Stimulated activated CD8-positive, alpha-beta memory T cell treated with anti-CD3 and anti-CD28 coated beads, Interleukin-15, amount 100 ng/mL, for 4 hours (primary cell): ENCODE measurements around the gene DOCK11.
"Not testable (repeated sequence)": the region's sequence is repeated elsewhere in the genome, so short reads cannot be mapped to it uniquely, and the experiment has no call there.

Source experiments
- DNase-seq, 2 donors: peaks; one replicate each; pipeline ENCODE4 v3.0.0-alpha.2; 2020; ENCODE audit warnings: low read depth in 2 of 2

DOCK11 gene

GRCh38 chrX:118495061-118495921, at the start of gene DOCK11:
Gene DOCK11 (plus strand): TSS chrX:118495815. CDS start chrX:118495972, 157 bp downstream.
- peak; percentile 65 to 73 for DNase-seq

DNA sequence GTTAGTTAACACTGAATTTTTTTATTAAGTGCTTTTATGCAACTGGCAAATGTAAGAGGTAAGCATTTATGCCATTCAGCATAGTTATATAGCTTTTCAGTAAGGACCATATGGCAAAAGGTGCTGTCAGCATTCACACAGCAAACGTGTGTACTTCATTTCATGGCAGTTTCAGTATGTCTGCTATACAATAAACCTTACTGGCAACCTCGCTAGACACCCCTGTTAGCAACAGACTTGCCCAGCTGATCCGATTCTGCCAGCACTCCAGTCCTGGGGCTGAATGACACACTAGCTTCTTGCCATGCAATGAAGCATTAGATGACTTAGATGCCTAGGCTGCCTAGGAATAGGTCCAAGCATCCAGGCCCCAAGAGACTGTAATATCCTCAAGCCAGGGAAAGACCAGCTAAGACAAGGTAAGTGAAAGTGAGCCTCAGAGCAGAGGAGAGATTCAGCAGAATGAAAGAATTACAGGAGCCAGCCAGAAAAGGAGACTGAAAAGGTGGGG, 47.3 kb upstream of the DOCK11 start:
- DNase-seq = no peak

DNA sequence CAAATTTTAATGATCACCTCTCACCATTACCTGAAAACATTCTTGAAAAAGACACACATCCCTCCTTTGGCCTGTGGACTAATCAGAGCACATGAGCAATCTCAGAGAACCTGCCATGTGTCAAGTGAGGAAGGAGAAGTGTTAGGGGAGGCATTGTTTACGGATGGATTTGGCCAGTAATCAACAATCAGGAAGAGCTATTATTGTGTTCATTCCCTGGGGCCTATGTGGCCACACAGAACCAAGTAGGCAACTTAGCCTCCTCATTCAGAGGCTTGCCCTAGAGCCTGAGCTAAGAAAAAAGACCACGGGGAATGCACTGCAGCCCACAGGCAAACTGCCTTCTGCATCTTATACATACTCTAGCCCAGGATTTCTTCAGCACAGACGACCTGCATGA, 40.6 kb upstream of the DOCK11 start:
- DNase-seq = no peak

GRCh38 chrX:118459494-118459893, 36.1 kb upstream of the DOCK11 start:
- DNase-seq = no peak

DNA sequence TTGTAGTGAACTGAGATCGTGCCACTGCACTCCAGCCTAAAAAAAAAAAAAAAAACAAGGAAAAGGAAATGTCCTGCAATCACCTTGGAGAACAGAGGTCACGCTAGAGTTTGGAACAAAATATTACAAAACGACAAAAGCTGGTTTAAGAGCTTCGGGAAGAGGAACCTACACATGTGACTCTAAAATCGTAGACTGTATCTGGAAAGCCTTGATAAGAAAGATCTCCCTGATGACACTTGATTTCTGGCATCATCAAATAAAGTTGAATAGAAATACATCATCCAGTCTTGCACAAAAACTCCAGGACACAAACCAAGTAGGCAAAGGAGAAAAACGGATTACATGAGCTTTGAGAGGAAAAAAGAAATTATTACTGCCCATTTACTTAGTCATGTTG, 31.1 kb upstream of the DOCK11 start:
- DNase-seq = no peak

DNA sequence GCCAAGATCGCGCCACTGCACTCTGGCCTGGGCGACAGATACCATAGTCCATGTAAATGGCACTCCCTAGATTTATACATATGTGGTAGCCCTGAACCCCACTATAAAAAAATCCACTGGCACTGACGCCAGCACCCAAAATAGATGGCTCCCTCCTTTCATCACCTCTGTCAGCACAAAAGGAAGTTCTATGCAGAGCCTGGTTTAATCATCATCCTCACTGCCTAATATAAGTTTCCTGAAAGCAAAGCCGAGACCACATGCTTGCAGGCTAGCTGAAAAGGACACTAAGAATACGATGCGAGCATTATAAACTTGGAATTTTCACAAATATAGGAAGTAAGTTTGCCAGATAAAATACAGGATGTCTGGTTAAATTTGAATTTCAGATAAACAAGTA, 27.5 kb upstream of the DOCK11 start:
- DNase-seq = no peak

- not testable (repeated sequence) for DNase-seq
These were observed 24.8 kb upstream of the DOCK11 start for GRCh38 chrX:118470721-118471347.

DNA sequence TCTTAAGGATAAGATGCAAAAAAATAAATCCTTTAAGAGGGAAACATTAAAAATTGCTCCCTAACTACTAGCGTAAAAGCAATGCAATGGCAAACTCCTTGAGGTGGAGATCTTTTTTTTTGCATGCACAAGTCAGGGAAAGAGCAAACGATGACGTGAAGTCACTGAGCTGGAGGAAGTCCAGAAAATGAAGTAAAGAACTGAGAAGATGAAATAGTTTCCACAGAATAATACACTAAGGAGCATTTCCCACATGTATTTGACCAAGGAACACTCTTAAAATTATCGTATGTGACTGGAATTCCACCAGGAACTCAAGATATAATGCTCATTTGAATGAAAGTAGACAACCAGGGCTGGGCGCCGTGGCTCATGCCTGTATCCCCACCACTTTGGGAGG, 21.0 kb upstream of the DOCK11 start:
- no peak for DNase-seq

DNA sequence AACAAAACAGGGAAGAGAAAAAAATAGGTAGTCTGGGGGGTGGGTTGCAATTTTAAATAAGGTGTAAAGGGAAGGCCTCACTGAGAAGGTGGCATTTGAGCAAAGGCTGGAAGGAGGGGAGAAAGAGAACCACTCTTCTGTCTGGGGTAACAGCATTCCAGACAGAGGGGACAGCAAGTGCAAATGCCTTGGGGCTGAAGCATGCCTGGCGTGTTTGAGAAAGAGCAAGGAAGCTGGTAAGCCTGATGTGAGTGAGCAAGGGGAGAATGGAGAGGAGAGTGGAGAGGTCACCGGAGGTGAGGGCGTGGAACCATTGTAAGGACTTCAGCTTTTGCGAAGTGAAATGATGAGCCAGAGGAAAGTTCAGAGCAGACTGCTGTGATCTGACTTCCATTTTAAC, 19.7 kb upstream of the DOCK11 start:
- no peak for DNase-seq

- no peak for DNase-seq
These were observed 15.4 kb upstream of the DOCK11 start for GRCh38 chrX:118480172-118480571.

GRCh38 chrX:118482384-118482783, 13.2 kb upstream of the DOCK11 start:
- DNase-seq = not testable (repeated sequence)

DNA sequence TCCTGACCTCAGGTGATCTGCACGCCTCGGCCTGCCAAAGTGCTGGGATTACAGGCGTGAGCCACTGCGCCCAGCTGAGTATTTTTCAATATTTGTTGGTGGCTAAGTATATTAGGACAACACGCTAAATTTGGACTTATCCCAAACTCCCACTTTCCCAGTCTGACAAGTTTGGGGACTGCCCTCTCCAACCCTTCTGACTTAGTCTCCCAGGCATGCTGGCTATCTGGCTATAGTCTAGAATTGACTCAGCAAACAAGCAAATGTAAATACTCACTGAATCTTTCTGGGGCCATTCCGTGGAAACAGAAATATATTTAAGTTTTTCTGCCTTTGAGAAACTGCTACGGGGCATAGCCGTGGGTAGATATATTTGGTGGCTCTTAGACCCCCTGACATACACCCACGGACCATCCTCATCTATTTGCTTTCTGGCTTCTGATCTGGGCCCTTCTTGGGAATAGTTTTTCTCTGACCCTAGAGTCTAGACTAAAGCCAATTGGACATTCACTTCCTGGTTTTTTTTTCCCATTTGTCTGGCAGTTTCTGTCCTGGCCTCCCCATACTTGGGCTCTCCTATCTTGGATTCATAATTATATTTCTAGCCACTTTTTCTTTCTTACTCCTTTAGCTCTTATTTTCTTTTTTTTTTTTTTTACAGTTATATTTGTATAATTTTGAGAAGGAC, 11.3 kb upstream of the DOCK11 start:
- DNase-seq = no peak

DNA sequence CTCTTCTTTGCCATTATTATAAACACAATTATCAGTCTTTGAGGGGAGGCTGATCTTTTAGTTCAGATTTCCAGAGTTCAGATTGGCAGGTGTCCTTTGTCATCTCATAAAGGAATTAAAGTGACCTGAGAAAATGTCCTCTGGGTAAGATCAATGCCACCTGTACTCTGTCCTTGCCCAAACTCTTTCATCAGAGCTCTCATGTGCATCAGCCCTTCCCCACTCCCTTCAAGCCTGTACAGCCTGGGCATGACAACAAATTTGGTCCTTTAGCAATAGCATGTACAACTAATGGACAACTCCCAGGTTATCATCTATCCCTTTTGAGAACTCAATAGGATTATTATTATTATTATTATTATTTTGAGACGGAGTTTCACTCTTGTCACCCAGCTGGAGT, 8.9 kb upstream of the DOCK11 start:
- DNase-seq = not testable (repeated sequence)

DNA sequence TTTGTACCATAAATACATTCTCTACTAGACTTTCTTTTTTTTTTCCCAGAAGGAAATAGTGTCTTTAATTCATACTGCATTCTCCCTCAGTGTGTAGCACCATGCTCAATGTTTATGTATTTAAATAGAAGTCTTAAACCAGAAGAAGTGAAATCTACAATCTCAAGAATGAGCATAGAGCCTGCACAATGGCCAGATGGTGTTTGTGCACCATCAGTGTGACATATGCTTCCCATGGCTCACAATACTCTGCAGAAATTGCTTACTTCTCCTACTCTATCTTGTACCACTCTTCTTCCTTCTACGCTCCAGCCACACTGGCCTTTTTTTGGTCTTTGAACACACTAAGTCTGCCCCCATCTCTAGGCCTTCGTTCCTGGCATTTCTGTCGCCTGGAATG, 2.6 kb upstream of the DOCK11 start:
- no peak for DNase-seq

DNA sequence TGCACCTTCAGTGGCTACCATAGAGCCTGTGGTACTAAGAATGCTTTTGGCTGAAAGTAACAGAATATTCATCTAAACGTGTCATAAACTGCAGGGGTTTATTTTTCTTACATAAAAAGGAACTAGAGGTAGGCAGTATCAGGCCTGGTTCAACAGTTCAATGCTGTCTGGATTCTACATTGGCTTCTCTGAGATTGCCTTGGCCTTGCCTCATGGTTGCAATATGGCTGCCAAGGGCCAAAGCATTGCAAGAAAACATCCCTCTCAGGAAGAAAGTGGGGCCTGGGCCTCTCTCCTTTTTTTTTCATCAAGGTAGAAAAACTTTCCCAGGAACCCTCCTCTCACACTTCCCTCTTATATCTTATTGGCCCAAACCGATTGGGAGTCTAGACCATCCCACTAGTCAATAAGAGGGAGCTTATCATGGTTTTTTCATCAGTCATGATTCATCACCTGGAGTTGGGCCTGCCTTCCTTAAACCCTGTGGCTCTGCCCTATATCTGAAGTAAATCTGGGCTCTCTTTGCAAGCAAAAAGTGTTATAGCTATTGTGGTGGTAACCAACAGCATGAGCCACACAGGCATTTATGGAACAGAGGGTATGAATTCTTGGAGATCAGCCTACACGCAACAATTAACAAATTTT, 1.8 kb upstream of the DOCK11 start:
- DNase-seq = no peak

GRCh38 chrX:118495958-118496762, 545 bp downstream of the DOCK11 start:
- DNase-seq = peak; percentile 37 to 53

GRCh38 chrX:118496763-118497079, 1.1 kb downstream of the DOCK11 start:
- DNase-seq = no peak

- DNase-seq = no peak
These were observed 1.7 kb downstream of the DOCK11 start for GRCh38 chrX:118497180-118497818.

- no peak for DNase-seq
These were observed 2.7 kb downstream of the DOCK11 start for GRCh38 chrX:118498351-118498750.

DNA sequence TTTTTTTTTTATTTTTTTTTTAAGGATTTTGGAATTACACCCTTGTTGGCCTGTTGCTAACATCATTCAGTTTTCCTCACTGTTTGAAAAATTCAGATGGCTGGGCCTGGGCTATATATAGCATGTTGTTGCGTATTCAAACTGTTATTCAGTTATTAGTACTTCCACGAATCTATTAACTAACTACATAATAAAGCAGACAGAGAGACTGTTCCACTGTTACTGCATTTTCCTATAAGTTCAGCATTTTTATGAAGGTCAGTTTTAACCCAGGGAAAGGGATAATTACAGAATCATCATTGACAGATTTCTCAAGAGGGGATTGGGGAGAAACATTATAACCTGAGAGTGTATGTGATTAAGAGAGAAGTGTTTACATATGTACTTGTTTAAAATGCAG, 3.1 kb downstream of the DOCK11 start:
- DNase-seq = no peak

GRCh38 chrX:118499295-118499694, 3.7 kb downstream of the DOCK11 start:
- no peak for DNase-seq
